GM12878 (cell line): Measurements from ENCODE around the gene GRIA4.

Experiments
- EP300 ChIP-seq, 2 experiments: fragments of 150-350 bp in 1 of 2; IDR thresholded peaks; 2 replicates each; pipeline ENCODE4 v1.6.1; 2011 to 2012; ENCODE audit warnings: low read depth in 2 of 2, low read length in 2 of 2, borderline replicate concordance in 1 of 2, improper control_type of control experiment in 1 of 2, inconsistent platforms in 1 of 2; ENCODE audit not compliant: control insufficient read depth in 1 of 2
- GATAD2B ChIP-seq: fragments of 450-650 bp; conservative IDR thresholded peaks from 2 replicates; pipeline ENCODE4 v1.6.1; 2017; ENCODE audit warnings: low read depth, mild to moderate bottlenecking, moderate library complexity
- NR2C2 ChIP-seq: IDR thresholded peaks from 2 replicates; pipeline ENCODE4 v1.6.1; 2011; ENCODE audit warnings: borderline replicate concordance, low read depth; ENCODE audit not compliant: control insufficient read depth, insufficient read length
- RCOR1 ChIP-seq: conservative IDR thresholded peaks from 2 replicates; pipeline ENCODE4 v1.6.1; 2012; ENCODE audit warnings: low read depth, low read length, improper control_type of control experiment
- SPI1 ChIP-seq: IDR thresholded peaks from 2 replicates; pipeline ENCODE4 v1.6.1; 2011; ENCODE audit warnings: low read depth, mild to moderate bottlenecking, low read length, moderate library complexity, borderline replicate concordance; ENCODE audit not compliant: insufficient read depth
- TARDBP ChIP-seq: IDR thresholded peaks from 2 replicates; pipeline ENCODE4 v1.6.1; 2016; ENCODE audit warnings: borderline replicate concordance
- TF ChIP-seq, protein P1 (sequence below): IDR thresholded peaks from 2 replicates; pipeline ENCODE4 v1.6.1; 2012; ENCODE audit warnings: low read depth, low read length, improper control_type of control experiment
- TF ChIP-seq, protein P2 (sequence below): IDR thresholded peaks from 2 replicates; pipeline ENCODE4 v1.6.1; 2011; ENCODE audit warnings: low read depth, low read length, improper control_type of control experiment, borderline replicate concordance

- TF ChIP-seq TARDBP (no peak), EP300 (IDR thresholded peaks at IDR 0.05; ENCODE audit: borderline replicate concordance in 1 of 2, control insufficient read depth in 1 of 2, low read depth in 2 of 2, low read length in 2 of 2) (no peak), RCOR1 (no peak), NR2C2 (no peak), GATAD2B (no peak), SPI1 (no peak)
- TF ChIP-seq, protein P1, sequence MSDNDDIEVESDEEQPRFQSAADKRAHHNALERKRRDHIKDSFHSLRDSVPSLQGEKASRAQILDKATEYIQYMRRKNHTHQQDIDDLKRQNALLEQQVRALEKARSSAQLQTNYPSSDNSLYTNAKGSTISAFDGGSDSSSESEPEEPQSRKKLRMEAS = no peak
- TF ChIP-seq, protein P2, sequence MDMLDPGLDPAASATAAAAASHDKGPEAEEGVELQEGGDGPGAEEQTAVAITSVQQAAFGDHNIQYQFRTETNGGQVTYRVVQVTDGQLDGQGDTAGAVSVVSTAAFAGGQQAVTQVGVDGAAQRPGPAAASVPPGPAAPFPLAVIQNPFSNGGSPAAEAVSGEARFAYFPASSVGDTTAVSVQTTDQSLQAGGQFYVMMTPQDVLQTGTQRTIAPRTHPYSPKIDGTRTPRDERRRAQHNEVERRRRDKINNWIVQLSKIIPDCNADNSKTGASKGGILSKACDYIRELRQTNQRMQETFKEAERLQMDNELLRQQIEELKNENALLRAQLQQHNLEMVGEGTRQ = no peak
Observed at GRCh38 chr11:105960252-105961245, 350.7 kb downstream of the GRIA4 start.
